ENCODE measurements around the gene AQP5. TPM values are rescaled to one million over a fixed set of nuclear protein-coding genes. Genes with fewer than 3 reads are reported as not detected.

AQP5 gene
- total RNA-seq: 0.24 and 0.46 TPM in 2 replicates
- long read RNA-seq: 0 reads

DNA sequence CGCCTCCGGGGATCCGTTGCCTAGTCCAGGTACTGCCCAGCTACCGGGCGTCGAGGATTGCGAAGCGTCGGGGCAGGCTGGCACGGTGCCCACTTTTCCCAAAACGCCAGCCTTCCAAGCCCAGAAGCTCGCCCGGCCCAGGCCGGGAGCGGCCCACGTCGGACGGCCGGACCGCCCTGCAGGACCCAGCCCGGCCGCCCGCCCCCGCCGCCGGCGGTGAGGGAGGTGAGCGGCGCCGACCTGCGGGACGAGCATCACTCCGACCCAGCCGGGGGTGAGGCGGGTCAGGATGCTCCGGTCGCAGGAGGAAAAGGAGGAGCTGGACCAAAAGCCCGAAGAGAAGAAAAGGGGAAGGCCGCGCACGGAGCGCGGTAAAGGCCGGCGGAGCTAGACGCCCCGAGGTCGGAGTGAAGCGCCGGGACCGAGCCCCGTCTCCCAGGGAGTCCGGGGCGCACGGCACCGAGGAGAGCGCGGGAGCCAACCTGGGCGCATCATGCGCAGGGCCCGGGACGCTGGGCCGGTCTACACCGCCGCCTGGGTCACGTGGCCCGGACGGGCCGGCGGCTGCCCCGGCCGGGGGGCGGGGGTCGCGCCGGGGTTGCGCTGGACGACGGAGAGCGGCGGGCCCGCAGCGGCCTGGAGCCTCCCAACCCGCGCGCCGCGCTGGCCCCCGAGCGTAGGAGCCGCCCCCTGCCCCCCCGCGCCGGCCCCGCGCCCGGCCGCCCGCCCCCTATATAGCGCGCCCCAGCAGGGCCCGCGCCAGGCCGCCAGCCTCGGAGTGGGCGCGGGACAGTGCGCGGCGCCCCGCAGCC lies at the start of gene AQP5:
AQP5 (plus strand) TSS at position 762 of the 812 bp plus-strand sequence. CDS start 146 bp downstream, outside the sequence.
- H3K4me1 Mint-ChIP-seq (ENCODE audit: unreplicated experiment): peaks cover 30% of the 10 kb centered on the region
- H3K27me3 Mint-ChIP-seq (ENCODE audit: unreplicated experiment): peaks cover 11% of the 10 kb centered on the region
- TF ChIP-seq, protein P1, sequence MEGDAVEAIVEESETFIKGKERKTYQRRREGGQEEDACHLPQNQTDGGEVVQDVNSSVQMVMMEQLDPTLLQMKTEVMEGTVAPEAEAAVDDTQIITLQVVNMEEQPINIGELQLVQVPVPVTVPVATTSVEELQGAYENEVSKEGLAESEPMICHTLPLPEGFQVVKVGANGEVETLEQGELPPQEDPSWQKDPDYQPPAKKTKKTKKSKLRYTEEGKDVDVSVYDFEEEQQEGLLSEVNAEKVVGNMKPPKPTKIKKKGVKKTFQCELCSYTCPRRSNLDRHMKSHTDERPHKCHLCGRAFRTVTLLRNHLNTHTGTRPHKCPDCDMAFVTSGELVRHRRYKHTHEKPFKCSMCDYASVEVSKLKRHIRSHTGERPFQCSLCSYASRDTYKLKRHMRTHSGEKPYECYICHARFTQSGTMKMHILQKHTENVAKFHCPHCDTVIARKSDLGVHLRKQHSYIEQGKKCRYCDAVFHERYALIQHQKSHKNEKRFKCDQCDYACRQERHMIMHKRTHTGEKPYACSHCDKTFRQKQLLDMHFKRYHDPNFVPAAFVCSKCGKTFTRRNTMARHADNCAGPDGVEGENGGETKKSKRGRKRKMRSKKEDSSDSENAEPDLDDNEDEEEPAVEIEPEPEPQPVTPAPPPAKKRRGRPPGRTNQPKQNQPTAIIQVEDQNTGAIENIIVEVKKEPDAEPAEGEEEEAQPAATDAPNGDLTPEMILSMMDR (IDR thresholded peaks at IDR 0.05): no peak
- no peaks in the 10 kb centered on the region for H3K9me3 Mint-ChIP-seq (ENCODE audit: unreplicated experiment)
- H3K27ac Mint-ChIP-seq (ENCODE audit: unreplicated experiment): peak within 1 kb of the TSS; percentile 34
- peak within 1 kb of the TSS; percentile 62 for H3K4me3 Mint-ChIP-seq (ENCODE audit: unreplicated experiment)
- DNase-seq (ENCODE audit: extremely low spot score, unreplicated experiment): no peak
- H3K36me3 Mint-ChIP-seq (ENCODE audit: unreplicated experiment): no peaks in the 10 kb centered on the region

DNA sequence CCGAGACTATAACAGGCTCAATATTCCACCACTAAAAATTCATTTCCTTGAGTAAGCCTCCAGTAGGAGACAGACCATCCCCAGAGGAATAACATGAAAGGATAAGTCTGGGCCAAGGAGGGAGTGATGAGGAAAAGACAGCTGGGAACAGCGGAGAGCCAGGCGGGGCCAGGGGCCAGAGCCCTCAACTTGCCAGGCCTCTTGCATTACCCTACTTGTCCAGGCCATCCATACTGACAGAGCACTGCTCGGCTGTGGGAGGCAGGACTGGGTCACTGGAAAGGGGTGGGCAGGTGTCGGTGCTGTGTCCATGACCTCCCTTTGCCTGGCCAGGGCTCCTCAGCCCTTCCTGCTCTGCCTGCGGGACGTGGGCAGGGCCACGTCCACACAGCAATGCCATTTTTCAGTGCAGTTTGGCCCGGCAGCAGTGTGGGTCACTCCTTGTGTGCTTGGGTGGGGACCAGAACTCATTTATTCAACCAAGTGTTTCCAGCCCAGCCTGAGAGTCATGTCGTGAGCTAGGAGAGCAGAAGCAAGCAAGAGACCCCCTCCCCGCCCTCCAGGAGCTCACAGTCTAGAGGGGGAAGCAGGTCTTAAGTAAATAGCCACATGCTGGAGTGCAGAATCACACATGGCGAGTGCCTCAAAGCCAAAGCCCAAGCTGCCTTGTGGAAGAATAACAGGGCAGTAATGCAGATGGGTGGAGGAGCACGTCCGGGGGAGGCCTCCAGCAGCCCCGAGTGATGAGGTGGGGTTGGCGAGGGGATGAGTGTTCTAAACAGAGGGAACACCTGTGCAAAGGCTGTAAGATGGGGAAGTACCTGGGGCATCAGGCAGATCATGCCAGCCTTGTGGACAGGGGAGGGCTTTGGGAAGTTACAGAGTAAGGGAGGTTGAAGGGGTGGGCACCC lies 49.1 kb upstream of the AQP5 start:
- Mint-ChIP-seq H3K36me3 (ENCODE audit: unreplicated experiment) (no peaks in the 10 kb centered on the region), H3K4me1 (ENCODE audit: unreplicated experiment) (peaks cover 7% of the 10 kb centered on the region), H3K4me3 (ENCODE audit: unreplicated experiment) (no peak overlapping the region), H3K27ac (ENCODE audit: unreplicated experiment) (no peak overlapping the region), H3K27me3 (ENCODE audit: unreplicated experiment) (peaks cover 2% of the 10 kb centered on the region), H3K9me3 (ENCODE audit: unreplicated experiment) (no peaks in the 10 kb centered on the region)
- no peak for DNase-seq (ENCODE audit: extremely low spot score, unreplicated experiment)
- TF ChIP-seq, protein P1 (IDR thresholded peaks at IDR 0.05): no peak

DNA sequence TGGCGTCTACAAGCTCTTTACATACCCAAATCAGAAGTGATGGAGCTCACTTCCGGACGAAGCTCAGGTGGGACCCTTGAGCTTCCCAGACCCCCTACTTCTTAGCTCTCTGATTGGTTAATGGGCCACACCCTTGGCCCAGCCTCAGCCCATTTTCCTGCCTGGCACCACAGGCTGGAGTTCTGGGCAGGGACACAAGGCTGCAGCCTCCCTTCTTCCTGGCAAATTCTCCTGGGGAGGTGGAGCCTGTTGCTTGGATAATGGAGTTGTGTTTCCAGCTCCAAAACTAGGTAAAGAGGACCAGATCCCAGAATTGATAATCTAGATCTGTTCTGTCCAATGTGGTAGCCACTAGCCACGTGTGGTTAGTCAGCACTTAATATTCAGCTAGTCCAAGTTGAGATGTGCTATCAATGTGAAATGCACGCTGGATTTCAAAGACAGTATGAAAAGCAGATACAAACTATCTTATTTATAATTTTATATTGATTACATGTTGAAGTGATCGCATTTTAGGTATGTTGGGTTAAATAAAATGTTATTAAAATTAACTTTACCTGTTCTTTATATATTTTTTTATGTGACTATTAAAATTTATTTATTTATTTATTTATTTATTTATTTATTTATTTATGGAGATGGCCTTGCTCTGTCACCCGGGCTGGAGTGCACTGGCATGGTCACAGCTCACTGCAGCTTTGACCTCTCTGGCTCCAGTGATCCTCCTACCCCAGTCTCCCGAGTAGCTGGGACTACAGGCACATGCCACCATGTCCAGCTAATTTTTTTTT lies 45.3 kb upstream of the AQP5 start:
- Mint-ChIP-seq H3K27ac (ENCODE audit: unreplicated experiment) (no peak overlapping the region), H3K4me1 (ENCODE audit: unreplicated experiment) (peaks cover 7% of the 10 kb centered on the region), H3K27me3 (ENCODE audit: unreplicated experiment) (peaks cover 2% of the 10 kb centered on the region), H3K9me3 (ENCODE audit: unreplicated experiment) (no peaks in the 10 kb centered on the region), H3K36me3 (ENCODE audit: unreplicated experiment) (no peaks in the 10 kb centered on the region), H3K4me3 (ENCODE audit: unreplicated experiment) (no peak overlapping the region)
- TF ChIP-seq, protein P1 (IDR thresholded peaks at IDR 0.05): no peak
- no peak for DNase-seq (ENCODE audit: extremely low spot score, unreplicated experiment)

DNA sequence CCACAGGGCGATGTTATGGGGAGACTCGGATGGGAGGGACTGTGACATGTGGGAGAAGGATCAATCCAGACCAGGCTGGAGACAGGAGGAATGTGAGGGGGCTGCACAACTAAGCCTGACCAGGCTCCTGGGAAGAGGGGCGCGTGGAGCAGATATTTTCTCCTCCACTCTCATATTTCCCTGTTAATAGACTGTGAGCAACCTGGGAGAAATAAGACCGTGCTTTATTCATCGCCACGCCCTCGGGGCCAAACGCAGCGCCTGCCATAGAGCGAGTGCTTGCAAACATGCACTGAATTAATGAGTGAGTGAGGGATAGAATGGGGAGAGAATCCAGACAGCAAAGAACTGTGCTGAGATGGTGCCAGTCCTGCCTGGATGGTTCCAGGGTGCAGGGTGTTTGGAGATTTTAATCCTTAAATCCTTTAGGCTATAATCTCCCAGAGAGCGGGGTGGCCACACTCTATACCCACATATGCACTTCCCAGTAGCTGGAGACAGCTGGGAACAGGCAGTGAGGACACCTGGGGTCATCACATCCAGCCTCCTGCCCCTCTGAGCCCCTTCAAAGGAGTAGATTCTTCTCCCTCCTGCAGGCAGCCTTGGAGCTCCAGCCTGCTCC lies 44.4 kb upstream of the AQP5 start:
- TF ChIP-seq, protein P1 (IDR thresholded peaks at IDR 0.05): no peak
- Mint-ChIP-seq H3K27ac (ENCODE audit: unreplicated experiment) (no peak overlapping the region), H3K36me3 (ENCODE audit: unreplicated experiment) (no peaks in the 10 kb centered on the region), H3K4me3 (ENCODE audit: unreplicated experiment) (no peak overlapping the region), H3K27me3 (ENCODE audit: unreplicated experiment) (peaks cover 2% of the 10 kb centered on the region), H3K9me3 (ENCODE audit: unreplicated experiment) (no peaks in the 10 kb centered on the region), H3K4me1 (ENCODE audit: unreplicated experiment) (peaks cover 7% of the 10 kb centered on the region)
- no peak for DNase-seq (ENCODE audit: extremely low spot score, unreplicated experiment)
